HG03095 (cell line): ENCODE results near the gene LGALS4.
"Not testable (repeated sequence)": the region's sequence is repeated elsewhere in the genome, so short reads cannot be mapped to it uniquely, and the experiment has no call there.

Experiments used
- ATAC-seq: cut with Tn5 transposase; IDR thresholded peaks from one replicate; pipeline ENCODE4 v1.9.1; 2021; ENCODE audit warnings: moderate library complexity; ENCODE audit not compliant: unreplicated experiment

The LGALS4 gene

GRCh38 chr19:38800577-38801347 is 12.0 kb downstream of the LGALS4 start:
- no peak for ATAC-seq

- ATAC-seq = no peak
Measured at GRCh38 chr19:38799104-38799503, 13.6 kb downstream of the LGALS4 start.

DNA sequence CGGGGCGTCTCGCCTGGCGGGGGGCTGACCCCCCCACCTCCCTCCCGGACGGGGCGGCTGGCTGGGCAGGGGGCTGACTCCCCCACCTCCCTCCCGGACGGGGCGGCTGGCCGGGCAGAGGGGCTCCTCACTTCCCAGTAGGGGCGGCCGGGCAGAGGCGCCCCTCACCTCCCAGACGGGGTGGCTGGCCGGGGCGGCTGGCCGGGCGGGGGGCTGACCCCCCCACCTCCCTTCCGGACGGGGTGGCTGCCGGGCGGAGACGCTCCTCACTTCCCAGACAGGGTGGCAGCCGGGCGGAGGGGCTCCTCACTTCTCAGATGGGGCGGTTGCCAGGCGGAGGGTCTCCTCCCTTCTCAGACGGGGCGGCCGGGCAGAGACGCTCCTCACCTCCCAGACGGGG is 15.0 kb downstream of the LGALS4 start:
- ATAC-seq = not testable (repeated sequence)

GRCh38 chr19:38796154-38796553 is 16.6 kb downstream of the LGALS4 start:
- ATAC-seq = no peak

- ATAC-seq = no peak
Measured at GRCh38 chr19:38795549-38795948, 17.2 kb downstream of the LGALS4 start.

DNA sequence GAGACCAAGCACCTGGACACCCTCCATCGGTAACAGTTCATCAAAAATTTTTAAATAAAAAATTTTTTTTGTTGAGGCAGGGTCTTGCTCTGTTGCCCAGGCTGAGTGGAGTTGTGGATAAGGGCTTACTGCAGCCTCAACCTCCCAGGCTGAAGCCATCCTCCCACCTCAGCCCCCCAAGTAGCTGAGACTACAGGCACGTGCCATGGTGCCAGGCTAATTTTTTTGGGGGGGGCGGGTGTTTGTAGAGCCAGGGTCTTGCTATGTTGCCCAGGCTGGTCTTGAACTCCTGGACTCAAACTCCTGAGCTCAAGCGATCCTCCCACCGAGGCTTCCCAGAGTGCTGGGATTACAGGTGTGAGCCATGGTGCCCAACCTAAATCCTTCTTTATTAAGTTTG is 19.1 kb downstream of the LGALS4 start:
- no peak for ATAC-seq

GRCh38 chr19:38793177-38793576 is 19.6 kb downstream of the LGALS4 start:
- ATAC-seq = no peak

DNA sequence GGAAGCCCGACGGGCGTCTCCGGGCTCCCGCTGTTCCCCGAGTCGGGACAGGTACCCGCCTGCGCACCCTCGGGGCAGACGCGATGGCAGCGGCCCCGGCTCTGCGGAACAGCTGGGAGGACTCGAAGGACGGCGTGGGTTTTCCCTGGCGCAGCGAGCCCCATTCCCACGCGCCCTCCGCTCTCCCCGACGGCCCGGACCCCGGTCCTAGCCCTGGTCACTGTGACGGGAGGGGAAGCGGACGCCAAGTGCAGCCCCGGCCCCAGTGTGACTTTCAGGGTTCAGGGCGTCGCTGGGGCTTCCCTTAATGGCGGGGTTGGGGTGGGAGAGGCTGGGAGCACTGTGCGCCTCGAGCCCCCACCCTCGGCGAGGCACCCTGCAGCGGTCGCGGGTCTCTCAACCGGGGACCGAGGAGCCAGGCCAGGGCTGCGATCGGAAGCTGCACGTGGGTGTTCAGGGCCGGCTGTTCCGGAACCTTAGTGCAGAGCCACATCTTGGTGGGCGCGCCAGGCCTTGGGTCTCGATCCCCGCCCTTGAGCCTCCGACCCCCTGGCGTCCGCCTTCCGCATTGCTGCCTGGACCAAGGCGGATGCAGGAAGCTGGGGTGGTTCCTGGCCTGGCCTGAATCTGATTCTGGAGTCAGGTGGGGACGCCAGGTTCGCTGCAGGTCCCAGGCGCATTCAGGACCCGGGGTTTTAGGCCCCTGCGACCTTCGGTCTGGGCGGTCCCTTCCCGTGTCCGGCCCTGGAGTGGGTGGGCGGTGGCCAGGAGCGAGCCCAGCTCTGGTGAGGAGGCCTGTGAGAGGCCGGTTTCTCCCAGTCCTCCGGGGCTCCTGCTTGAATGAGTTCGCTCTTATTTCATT is 20.3 kb downstream of the LGALS4 start:
- no peak for ATAC-seq

DNA sequence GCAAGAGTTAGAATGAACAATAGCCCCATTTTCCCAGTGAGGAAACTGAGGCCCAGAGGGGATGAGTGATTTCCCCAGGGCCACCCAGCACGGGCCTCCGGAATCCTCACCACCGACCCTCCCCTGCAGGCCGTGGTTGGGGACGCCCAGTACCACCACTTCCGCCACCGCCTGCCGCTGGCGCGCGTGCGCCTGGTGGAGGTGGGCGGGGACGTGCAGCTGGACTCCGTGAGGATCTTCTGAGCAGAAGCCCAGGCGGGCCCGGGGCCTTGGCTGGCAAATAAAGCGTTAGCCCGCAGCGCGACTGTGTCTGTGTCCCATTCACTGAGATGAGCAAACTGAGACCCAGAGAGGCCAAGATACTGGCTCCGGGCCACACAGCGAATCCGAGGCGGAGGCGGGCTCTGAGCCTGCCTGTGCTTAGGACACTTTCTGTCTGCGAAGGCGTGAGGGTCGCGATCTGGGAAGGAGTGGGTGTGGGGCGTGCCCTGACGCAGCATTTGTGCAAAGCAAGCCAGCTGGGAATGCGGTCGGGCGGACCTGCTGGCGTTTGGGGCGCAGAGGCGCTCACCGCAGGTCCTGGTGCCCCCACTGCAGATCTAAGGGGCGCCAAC is 21.2 kb downstream of the LGALS4 start:
- ATAC-seq = not testable (repeated sequence)

- ATAC-seq = not testable (repeated sequence)
Measured at GRCh38 chr19:38790507-38791403, 22.0 kb downstream of the LGALS4 start.

DNA sequence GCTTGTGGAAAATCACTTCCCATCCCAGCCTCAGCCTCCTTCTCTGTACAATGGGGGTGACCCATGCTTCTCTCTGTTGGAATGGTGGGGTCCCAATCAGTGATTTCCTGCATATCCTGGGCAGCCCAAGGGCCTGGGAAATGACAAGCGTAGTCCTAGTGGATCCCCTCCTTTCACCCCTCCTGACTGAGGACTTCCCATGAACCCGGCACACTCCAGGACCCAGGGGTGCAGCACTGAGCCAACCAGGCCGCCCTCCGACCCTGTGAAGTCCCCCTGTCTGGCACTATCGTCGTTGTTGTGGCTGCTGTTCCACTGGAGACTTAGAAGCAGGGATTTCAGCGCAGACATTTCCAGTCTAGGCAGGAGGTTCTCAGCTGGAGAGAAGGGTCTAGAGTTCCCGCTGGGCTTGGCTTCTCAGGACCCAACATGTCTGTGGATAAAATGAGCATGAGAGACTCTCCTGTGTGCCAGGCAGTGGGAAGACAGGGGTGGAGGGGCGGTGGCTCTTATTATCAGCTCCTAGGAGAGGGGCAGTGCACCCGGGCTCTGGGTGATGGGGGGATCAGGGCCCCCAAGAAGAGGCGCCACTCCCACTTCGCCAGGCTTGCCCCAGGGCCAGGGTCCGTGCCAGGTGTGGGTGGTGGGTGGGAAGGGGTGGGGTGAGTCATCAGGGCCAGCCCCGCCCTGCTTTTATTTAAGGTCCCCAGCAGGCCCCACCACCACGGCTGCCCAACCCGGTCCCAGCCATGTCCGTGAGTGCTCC is 24.1 kb downstream of the LGALS4 start, which contains the start of gene LGALS7B:
Gene LGALS7B, plus strand, starts transcription at position 723 of the 766 bp plus-strand sequence. Its CDS starts 27 bp downstream, at position 750.
- ATAC-seq = no peak

- no peak for ATAC-seq
Measured at GRCh38 chr19:38786572-38787265, 26.0 kb downstream of the LGALS4 start.

DNA sequence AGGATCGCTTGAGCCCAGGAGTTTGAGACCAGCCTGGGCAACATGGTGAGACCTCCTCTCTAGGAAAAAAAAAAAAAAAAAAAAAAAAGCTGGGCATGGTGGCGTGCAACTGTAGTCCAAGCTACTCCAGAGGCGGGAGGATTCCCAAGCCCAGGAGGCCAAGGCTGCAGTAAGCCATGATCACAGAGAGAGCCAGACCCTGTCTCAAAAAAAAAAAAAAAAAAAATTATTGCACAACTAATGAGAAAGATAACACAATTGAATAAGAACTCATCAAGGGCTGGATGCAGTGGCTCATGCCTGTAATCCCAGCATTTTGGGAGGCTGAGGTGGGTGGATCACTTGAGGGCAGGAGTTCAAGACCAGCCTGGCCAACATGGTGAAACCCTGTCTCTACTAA is 26.7 kb downstream of the LGALS4 start:
- ATAC-seq = not testable (repeated sequence)

DNA sequence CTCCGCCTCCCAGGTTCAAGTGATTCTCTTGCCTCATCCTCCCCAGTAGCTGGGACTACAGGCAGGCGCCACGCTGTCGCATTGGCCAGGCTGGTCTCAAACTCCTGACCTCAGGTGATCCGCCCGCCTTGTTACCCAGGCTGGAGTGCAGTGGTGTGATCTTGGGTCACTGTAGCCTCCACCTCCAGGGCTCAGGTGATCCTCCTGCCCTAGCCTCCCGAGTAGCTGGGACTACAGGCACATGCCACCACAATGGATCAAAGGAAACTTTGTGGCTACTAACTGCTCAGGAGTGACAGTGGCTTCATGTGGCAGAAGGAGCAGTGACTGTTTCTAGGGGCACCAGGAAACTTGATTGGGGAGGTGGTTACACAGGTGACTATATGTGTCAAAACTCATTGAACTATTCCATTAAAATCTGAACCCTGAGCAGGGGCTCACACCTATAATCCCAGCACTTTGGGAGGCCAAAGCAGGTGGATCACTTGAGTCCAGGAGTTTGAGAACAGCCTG is 27.5 kb downstream of the LGALS4 start:
- no peak for ATAC-seq

DNA sequence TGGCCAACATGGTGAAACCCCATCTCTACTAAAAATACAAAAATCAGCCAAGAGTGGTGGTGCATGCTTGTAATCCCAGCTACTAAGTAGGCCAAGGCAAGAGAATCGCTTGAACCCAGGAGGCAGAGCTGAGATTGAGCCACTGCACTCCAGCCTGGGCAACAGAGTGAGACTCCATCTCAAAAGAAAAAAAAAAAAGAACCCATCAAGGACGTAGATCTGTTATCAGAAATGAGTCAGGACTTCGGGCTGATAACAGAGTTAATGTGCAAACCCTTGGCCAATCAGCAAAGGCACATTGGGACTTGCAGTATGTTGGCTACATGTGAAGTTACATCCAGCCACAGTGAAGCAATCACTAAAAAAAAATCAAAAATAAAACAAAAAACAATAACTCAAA is 28.5 kb downstream of the LGALS4 start:
- ATAC-seq = no peak

DNA sequence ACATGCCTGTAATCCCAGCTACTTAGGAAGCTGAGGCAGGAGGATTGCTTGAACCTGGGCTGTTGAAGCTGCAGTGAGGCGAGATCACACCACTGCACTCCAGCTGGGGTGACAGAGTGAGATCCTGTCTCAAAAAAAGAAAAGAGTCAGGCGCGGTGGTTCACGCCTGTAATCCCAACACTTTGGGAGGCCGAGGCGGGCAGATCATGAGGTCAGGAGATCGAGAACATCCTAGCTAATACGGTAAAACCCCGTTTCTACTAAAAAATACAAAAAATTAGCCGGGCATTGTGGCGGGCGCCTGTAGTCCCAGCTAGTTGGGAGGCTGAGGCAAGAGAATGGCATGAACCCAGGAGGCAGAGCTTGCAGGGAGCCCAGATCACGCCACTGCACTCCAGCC is 30.5 kb downstream of the LGALS4 start:
- not testable (repeated sequence) for ATAC-seq

DNA sequence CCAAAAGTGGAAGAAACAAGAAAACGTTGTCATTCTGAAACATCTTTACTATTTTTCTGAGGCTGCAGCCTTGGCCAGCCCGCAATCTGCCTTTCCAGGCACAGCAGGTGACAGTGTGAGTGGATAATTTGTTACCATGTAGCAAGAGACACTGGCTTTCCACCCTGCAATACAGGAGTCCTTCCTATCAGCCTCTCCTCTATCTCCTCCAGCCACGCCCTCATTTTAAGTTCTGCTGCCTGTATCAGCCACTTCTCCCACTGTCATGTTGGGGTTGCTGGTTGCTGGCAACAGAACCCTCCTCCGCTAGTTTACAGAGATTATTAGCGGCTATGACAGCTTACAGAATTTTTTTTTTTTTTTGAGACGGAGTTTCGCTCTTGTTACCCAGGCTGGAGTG is 31.7 kb downstream of the LGALS4 start:
- ATAC-seq = no peak

GRCh38 chr19:38780443-38780842 is 32.3 kb downstream of the LGALS4 start:
- no peak for ATAC-seq

DNA sequence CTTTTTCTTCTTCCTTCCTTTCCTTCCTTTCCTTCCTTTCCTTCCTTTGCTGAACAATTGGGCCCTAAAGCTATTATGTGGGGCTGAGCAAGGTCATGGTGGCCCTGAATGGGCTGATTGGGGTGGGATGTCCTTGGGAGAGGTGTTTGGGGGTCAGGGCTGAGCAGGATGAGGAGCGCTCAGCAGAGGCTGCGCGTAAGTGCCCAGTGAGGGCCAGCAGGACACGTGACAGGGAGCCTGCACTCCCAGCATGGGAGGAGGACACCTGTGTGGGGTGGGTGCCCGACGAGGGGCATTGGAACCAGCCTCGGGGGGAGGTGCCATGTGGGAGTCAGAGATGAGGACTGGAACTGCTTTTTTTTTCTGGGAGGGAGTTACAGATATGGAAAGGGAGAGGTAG is 34.0 kb downstream of the LGALS4 start:
- no peak for ATAC-seq
